Heart left ventricle (tissue), 16 donors: ENCODE results near the gene CACNA1S. TPM values are rescaled to one million over a fixed set of nuclear protein-coding genes. Genes with fewer than 3 reads are reported as not detected.
A peak's percentile ranks its signal among the peaks of the same experiment; 100 is the strongest.

Experiments
- ATAC-seq, 4 donors: fragments of 200-7000 bp; cut with Tn5 transposase; one replicate each; pipeline ENCODE4 v1.9.1; 2020 to 2022; ENCODE audit warnings: moderate library complexity in 4 of 4, mild to moderate bottlenecking in 3 of 4, moderate number of reproducible peaks in 1 of 4
- DNase-seq, 5 donors: peaks; one replicate each; pipeline ENCODE4 v3.0.0-alpha.2; 2020
- H3K27ac ChIP-seq, 12 donors: fragments of 200-600 bp; sonication (generic) in 4 of 12; one replicate each; pipeline versions ENCODE4 v1.5.0 to v1.8.0; 2016 to 2022; ENCODE audit warnings: mild to moderate bottlenecking in 2 of 12
- H3K27me3 ChIP-seq, 9 donors: fragments of 200-600 bp; sonication (generic) in 2 of 9; one replicate each; pipeline versions ENCODE4 v1.5.1 to v1.8.0; 2016 to 2022; ENCODE audit warnings: mild to moderate bottlenecking in 3 of 9
- H3K36me3 ChIP-seq, 9 donors: fragments of 200-600 bp; sonication (generic) in 2 of 9; one replicate each; pipeline versions ENCODE4 v1.5.0 to v1.8.0; 2018 to 2022; ENCODE audit warnings: mild to moderate bottlenecking in 2 of 9
- H3K4me1 ChIP-seq, 12 donors: fragments of 200-600 bp; sonication (generic) in 4 of 12; one replicate each; pipeline versions ENCODE4 v1.5.0 to v1.8.0; 2016 to 2022; ENCODE audit warnings: mild to moderate bottlenecking in 3 of 12
- H3K4me3 ChIP-seq, 12 donors: fragments of 200-600 bp; sonication (generic) in 4 of 12; one replicate each; pipeline versions ENCODE4 v1.5.0 to v1.8.0; 2017 to 2022; ENCODE audit warnings: mild to moderate bottlenecking in 9 of 12, moderate library complexity in 4 of 12
- H3K9me3 ChIP-seq, 12 donors: fragments of 200-600 bp; sonication (generic) in 4 of 12; one replicate each; pipeline versions ENCODE4 v1.5.0 to v1.8.0; 2016 to 2022; ENCODE audit warnings: mild to moderate bottlenecking in 1 of 12
- CTCF ChIP-seq, 12 donors: fragments of 200-600 bp; sonication (generic) in 4 of 12; IDR thresholded peaks; one replicate each; pipeline versions ENCODE4 v1.5.0 to v1.8.0; 2018 to 2022; ENCODE audit warnings: antibody characterized with exemption in 12 of 12, mild to moderate bottlenecking in 5 of 12
- POLR2A ChIP-seq, 2 donors: fragments of 450-650 bp; IDR thresholded peaks; one replicate each; pipeline ENCODE4 v1.6.1; 2017; ENCODE audit warnings: antibody characterized with exemption in 2 of 2, mild to moderate bottlenecking in 2 of 2, moderate library complexity in 2 of 2
- WGBS, 4 donors: extraction: QIAGEN DNeasy Blood & Tissue Kit in 2 of 4; methylation state at CpG; one replicate each; pipeline versions ENCODE4 v1.1.5 to v1.1.7; 2013 to 2018; 5-methylcytosine and 5-hydroxymethylcytosine counted together
- intact Hi-C, 10 donors: fragments of 100-400 bp; cut with DNase I; formaldehyde crosslinking; loops; one replicate each; pipeline versions ENCODE4 v1.11.1 to v1.14.2; 2022
- polyA plus RNA-seq, 2 donors: library from polyadenylated mRNA; stranded (reverse); fragments of 200-250 nt; gene quantifications; one replicate each; pipeline ENCODE4 v1.2.3, GENCODE V29; 2013
- total RNA-seq, 9 donors: library from RNA; depleted of rRNA in 2 of 9; stranded (reverse); fragments of >200 nt in 2 of 9; fragmentation: NEBNext Ultra II Directional in 3 of 9; extraction: Animal tissue kit (Norgen Biotek cat#: 25700) in 3 of 9; gene quantifications; one replicate each; pipeline versions ENCODE4 v1.1.0 to v1.2.4, GENCODE V29; 2016 to 2023
- donor health status: ischemic (EF 13 %, LVEDD 7.1; RV severe dilation, severe dysfunction).
- donor health status: healthy with polysubstance abuse.
- donor health status: DM: no; HTN: yes; CAD: no.
- donor health status: DM: no; HTN: no; CAD: no.
- donor health status: ischemic (EF 25% LVEDD 6.9; RV normal size, moderate dysfunction).
- donor health status: ischemic (EF 25% LVEDD 5.7; RV mildly dilated, moderate dysfunction).
- donor health status: healthy.
- donor health status: DM: yes; HTN: yes; CAD: no.
- donor health status: ischemic (EF 35%, LVEDD 5.7; RV mildly dilated, moderate dysfunction).
- donor health status: nonischemic (EF 11% LVEDD 7.7; RV severe dilation, severe dysfunction).
- donor health status: DM: yes; HTN: yes; CAD: no.
- donor health status: PGD.
- donor health status: ischemic (EF 29% LVEDD 5.4; RV normal size, mild dysfunction).
- donor health status: nonischemic (EF 23%, LVEDD 6.1; RV moderate dilation, normal function).

CACNA1S gene
- total and polyA plus RNA-seq, 11 donors: not detected

GRCh38 chr1:201128962-201129361, 16.7 kb upstream of the CACNA1S start:
- 93 to 96% (median 95%) methylated on average over 9 to 13 of the region's 13 CpGs for WGBS, 4 donors
- no peak for DNase-seq
- no peak overlapping the region for H3K4me3 ChIP-seq
- H3K4me1 ChIP-seq: no peaks in the 10 kb centered on the region
- H3K27ac ChIP-seq: no peak overlapping the region
- intact Hi-C loops: no loop called here
- no peaks in the 10 kb centered on the region for H3K9me3 ChIP-seq
- no peak for ATAC-seq
- TF ChIP-seq CTCF (IDR thresholded peaks at IDR 0.05) (no peak), POLR2A (IDR thresholded peaks at IDR 0.05) (no peak)
- H3K36me3 ChIP-seq: peaks cover 0 to 2% (median 0%) of the 10 kb centered on the region in 9 donors
- H3K27me3 ChIP-seq: peaks cover 0 to 7% (median 0%) of the 10 kb centered on the region in 9 donors

- Histone ChIP-seq H3K4me1 (no peaks in the 10 kb centered on the region), H3K9me3 (no peaks in the 10 kb centered on the region), H3K4me3 (no peak overlapping the region), H3K36me3 (no peaks in the 10 kb centered on the region), H3K27ac (no peak overlapping the region), H3K27me3 (peaks cover 0 to 10% (median 0%) of the 10 kb centered on the region in 9 donors)
- intact Hi-C loops: no loop called here
- ATAC-seq (no peak), DNase-seq (peak in 1 of 5 donors; percentile 47)
- no peak for TF ChIP-seq POLR2A (IDR thresholded peaks at IDR 0.05)
- TF ChIP-seq CTCF (IDR thresholded peaks at IDR 0.05): no peak
- 95 to 98% (median 95%) methylated on average over 9 of the region's 9 CpGs for WGBS, 4 donors
These were observed 16.2 kb upstream of the CACNA1S start for GRCh38 chr1:201128476-201128875.

GRCh38 chr1:201127755-201128455, 15.7 kb upstream of the CACNA1S start:
- DNase-seq: no peak
- WGBS, 4 donors: 86 to 91% (median 90%) methylated on average over 13 to 17 of the region's 17 CpGs
- Histone ChIP-seq H3K4me1 (no peaks in the 10 kb centered on the region), H3K27me3 (peaks cover 0 to 10% (median 0%) of the 10 kb centered on the region in 9 donors), H3K27ac (no peak overlapping the region), H3K4me3 (no peak overlapping the region), H3K9me3 (no peaks in the 10 kb centered on the region), H3K36me3 (no peaks in the 10 kb centered on the region)
- intact Hi-C loops: no loop called here
- no peak for ATAC-seq
- TF ChIP-seq POLR2A (IDR thresholded peaks at IDR 0.05) (no peak), CTCF (IDR thresholded peaks at IDR 0.05) (no peak)

GRCh38 chr1:201126832-201127754, 14.9 kb upstream of the CACNA1S start, which contains the start of gene ASCL5:
Gene ASCL5 (minus strand): TSS chr1:201127184. CDS start chr1:201115372, 11,812 bp downstream.
- ATAC-seq (peak in 1 of 4 donors; percentile 9), DNase-seq (no peak)
- H3K27ac ChIP-seq: no peak within 1 kb of the TSS
- no peak within 1 kb of the TSS for H3K4me3 ChIP-seq
- TF ChIP-seq CTCF (IDR thresholded peaks at IDR 0.05): no peak
- no peak for TF ChIP-seq POLR2A (IDR thresholded peaks at IDR 0.05)
- no peaks in the 10 kb centered on the region for H3K36me3 ChIP-seq
- WGBS, 4 donors: 77 to 83% (median 79%) methylated on average over 21 to 24 of the region's 24 CpGs
- H3K27me3 ChIP-seq: peaks cover 0 to 16% (median 0%) of the 10 kb centered on the region in 9 donors
- H3K4me1 ChIP-seq: no peaks in the 10 kb centered on the region
- intact Hi-C loops: no loop called here
- H3K9me3 ChIP-seq: no peaks in the 10 kb centered on the region
